ENCODE measurements around the gene HRCT1.

- TF ChIP-seq CTCF (IDR thresholded peaks at IDR 0.05; ENCODE audit: extremely low read depth in 1 of 2, insufficient read depth in 1 of 2, low read depth in 1 of 2, low read length in 2 of 2) (no peak), POLR2AphosphoS5 (IDR thresholded peaks at IDR 0.05; ENCODE audit: insufficient read depth, low read depth, low read length) (peak; percentile 54), POLR2A (IDR thresholded peaks at IDR 0.05; ENCODE audit: low read depth, low read length) (peak; percentile 27), MYC (IDR thresholded peaks at IDR 0.05; ENCODE audit: low read depth, low read length) (no peak), GATA2 (IDR thresholded peaks at IDR 0.05; ENCODE audit: insufficient read depth, insufficient read length, low read depth, low read length) (peak; percentile 95), EZH2 (IDR thresholded peaks at IDR 0.05; ENCODE audit: borderline replicate concordance, low read depth, low read length, severe bottlenecking) (no peak), JUN (IDR thresholded peaks at IDR 0.05; ENCODE audit: borderline replicate concordance, insufficient read depth, insufficient read length, low read depth) (peak; percentile 79), MAX (IDR thresholded peaks at IDR 0.05; ENCODE audit: insufficient read depth, insufficient read length) (no peak)
These were observed 45.7 kb downstream of the HRCT1 start for GRCh38 chr9:35951736-35952135.
